ENCODE measurements around the gene TPD52L1.

The TPD52L1 gene

DNA sequence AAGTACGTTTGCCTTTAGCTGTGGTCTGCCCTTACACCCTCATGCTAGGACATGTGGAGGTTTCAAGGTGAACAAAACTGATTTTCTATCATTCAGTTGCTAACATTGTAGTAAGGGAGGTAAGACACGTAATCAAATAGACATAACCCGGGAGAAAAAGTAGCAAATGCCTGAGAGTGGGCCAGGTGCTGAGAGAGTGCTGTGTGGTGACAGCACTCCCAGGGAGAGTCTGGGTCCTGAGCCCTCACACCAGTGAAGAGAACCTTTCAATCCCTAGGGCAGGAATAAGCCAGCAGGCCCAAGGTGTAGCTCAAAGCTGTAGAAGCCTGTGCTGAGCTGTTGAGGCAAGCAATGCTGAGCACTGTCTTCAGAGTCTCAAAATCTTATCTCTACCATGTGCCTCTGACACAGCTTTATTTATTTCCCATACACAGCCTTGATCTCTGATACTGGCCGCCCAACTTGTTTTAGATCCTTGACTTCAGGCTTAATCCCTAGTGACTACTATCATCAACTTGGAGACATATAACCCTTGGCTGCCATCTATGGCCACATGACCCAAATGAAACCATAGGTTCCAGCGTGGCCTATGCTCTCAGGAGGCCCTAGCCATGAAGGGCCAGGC, 55.2 kb downstream of the TPD52L1 start:
- H3K27ac ChIP-seq = no peak overlapping the region
- TF ChIP-seq, protein P1, sequence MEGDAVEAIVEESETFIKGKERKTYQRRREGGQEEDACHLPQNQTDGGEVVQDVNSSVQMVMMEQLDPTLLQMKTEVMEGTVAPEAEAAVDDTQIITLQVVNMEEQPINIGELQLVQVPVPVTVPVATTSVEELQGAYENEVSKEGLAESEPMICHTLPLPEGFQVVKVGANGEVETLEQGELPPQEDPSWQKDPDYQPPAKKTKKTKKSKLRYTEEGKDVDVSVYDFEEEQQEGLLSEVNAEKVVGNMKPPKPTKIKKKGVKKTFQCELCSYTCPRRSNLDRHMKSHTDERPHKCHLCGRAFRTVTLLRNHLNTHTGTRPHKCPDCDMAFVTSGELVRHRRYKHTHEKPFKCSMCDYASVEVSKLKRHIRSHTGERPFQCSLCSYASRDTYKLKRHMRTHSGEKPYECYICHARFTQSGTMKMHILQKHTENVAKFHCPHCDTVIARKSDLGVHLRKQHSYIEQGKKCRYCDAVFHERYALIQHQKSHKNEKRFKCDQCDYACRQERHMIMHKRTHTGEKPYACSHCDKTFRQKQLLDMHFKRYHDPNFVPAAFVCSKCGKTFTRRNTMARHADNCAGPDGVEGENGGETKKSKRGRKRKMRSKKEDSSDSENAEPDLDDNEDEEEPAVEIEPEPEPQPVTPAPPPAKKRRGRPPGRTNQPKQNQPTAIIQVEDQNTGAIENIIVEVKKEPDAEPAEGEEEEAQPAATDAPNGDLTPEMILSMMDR (IDR thresholded peaks at IDR 0.05) = no peak
- no peak for TF ChIP-seq ZFX (IDR thresholded peaks at IDR 0.05; ENCODE audit: borderline replicate concordance)

DNA sequence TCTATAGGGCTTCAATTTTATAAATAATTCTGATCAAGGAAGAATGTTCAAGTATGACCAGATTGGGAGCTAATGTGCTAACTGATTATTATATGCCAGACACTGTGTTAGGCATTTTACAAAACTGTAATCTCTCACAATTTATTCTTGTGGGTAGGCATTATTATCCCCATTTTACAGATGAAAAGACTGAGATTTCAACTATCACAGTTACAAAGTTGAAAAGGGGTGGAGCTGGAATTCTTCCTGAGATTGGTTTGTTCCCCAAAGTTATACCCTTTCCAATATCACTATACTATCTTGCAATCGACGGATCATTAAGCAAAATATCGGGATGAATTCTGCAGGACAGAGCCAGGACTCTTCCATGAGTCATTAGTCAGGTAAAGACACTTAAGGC, 57.1 kb downstream of the TPD52L1 start:
- no peak overlapping the region for H3K27ac ChIP-seq
- TF ChIP-seq ZFX (IDR thresholded peaks at IDR 0.05; ENCODE audit: borderline replicate concordance) = no peak
- TF ChIP-seq, protein P1 (IDR thresholded peaks at IDR 0.05) = no peak

DNA sequence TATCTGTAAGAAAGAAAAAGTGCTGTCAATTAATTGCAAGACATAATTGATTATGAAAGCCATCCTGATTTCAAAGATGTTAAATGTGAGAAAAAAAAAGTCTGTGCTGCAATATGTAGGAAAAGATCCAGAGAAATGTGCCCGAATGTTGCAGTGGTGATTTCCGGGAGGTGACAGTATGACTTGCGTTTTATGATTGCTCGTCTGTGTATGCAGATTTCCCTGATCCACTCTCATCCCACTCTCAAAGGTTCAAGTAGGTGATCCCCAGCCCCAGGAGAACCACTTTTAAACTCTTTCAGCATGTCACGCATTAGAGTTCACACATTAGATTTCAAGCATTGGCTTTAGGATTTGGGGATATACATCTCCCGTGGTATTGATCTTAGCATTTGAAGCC, 57.8 kb downstream of the TPD52L1 start:
- no peak overlapping the region for H3K27ac ChIP-seq
- TF ChIP-seq ZFX (IDR thresholded peaks at IDR 0.05; ENCODE audit: borderline replicate concordance) = no peak
- TF ChIP-seq, protein P1 (IDR thresholded peaks at IDR 0.05) = no peak

DNA sequence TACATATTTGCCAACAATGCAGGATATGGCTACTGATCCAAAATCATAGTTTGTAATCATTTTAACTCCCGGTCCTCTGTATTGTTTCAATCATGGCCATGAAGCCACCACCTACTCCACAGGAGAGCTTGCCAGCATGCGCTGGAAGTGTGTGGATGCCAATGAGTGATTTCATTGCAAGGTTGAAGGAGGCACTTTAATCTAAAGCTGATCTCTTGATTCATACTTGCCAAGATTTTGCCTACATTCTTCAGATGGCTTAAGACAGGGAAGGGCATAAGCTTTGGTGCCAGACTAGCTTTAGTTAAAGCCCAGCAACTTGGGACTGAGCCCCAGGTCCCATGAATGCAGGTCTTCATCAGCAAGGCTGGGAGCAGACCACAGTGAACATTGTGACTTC, 58.8 kb downstream of the TPD52L1 start:
- no peak for TF ChIP-seq ZFX (IDR thresholded peaks at IDR 0.05; ENCODE audit: borderline replicate concordance)
- TF ChIP-seq, protein P1 (IDR thresholded peaks at IDR 0.05) = no peak
- no peak overlapping the region for H3K27ac ChIP-seq

DNA sequence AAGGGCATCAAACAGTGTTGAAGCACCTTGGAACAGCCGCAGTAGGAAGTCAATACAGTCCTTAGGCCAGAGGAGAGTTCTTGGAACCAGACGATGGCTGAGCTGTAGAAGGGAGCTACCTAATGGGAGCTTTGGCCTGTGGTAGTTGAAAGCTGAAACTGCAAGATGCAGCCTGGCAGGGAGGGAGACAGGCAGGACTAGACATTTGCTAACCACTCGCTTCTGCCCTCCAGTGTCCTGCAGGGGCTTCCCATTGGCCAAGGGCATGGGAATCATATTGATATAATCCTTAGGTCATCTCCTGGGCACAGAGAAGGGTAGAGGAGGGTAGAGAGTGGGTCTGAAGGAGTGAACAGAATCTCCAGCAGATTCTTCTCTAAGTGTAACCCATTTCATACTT, 60.4 kb downstream of the TPD52L1 start:
- TF ChIP-seq ZFX (IDR thresholded peaks at IDR 0.05; ENCODE audit: borderline replicate concordance) = no peak
- no peak overlapping the region for H3K27ac ChIP-seq

DNA sequence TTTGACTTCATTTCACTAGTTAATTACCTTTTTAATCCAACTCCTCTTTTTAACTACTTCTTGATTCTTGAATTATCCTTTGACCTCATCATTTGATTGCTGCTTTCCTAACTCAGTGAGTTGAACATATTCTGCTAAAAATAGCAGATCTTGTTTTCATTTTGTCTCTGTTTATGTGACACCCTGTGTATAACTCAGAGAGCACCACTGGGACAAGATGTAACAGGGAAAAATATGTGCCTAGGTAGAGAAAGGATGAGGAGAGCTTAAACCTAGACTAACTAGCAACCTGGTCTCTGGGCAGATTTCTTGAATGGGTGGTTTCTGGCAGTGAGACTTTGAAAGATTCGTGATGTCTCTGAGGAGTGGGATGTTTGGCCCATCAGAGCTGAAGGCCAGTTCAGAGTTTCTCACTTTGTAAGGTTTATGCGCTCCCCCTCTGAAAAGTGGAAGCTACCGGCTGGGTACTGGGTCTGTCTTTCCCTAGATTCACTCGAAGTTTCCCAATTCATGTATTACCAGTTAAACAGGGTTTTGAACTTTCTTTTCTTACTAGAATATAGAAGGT, 61.8 kb downstream of the TPD52L1 start:
- TF ChIP-seq, protein P1 (IDR thresholded peaks at IDR 0.05) = no peak
- TF ChIP-seq ZFX (IDR thresholded peaks at IDR 0.05; ENCODE audit: borderline replicate concordance) = no peak
- H3K27ac ChIP-seq = no peak overlapping the region

DNA sequence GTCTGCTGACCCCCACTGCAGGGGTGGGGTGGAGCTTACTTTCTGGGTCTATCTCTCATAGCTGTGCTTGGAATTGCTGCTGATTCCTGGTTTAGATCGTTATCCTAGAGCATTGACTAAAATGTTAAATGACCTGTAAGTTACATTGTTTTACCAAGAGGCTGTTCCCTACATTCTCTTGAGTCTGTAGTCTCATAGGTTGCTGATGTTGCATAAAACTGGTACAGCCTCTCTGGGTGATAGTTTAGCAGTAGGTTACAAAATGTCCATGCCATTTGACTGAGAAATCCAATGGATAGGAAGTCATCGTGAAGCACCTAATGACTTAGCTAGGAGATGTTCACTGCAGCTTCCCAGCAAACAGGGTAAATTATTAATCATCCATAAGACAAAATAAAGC, 62.4 kb downstream of the TPD52L1 start:
- no peak overlapping the region for H3K27ac ChIP-seq

More for the DNA sequence above, 62.4 kb downstream of the TPD52L1 start:
- TF ChIP-seq, protein P1 (IDR thresholded peaks at IDR 0.05) = no peak
- TF ChIP-seq ZFX (IDR thresholded peaks at IDR 0.05; ENCODE audit: borderline replicate concordance) = no peak

Measured in 22Rv1 (cell line).